Stimulated activated CD4-positive, alpha-beta T cell treated with anti-CD3 and anti-CD28 coated beads, Interleukin-12 subunit alpha, Interleukin-12 subunit beta, amount 100 ng/mL, for 48 hours (primary cell): ENCODE data around the gene UBN1.

Experiments used
- DNase-seq, 3 donors: peaks; one replicate each; pipeline ENCODE4 v3.0.0-alpha.2; 2020; ENCODE audit warnings: low read depth in 2 of 3, low spot score in 1 of 3

The UBN1 gene

GRCh38 chr16:4904108-4904941 is 57.0 kb downstream of the UBN1 start:
- DNase-seq = no peak

- no peak for DNase-seq
Measured at GRCh38 chr16:4904942-4905615, 57.8 kb downstream of the UBN1 start.

DNA sequence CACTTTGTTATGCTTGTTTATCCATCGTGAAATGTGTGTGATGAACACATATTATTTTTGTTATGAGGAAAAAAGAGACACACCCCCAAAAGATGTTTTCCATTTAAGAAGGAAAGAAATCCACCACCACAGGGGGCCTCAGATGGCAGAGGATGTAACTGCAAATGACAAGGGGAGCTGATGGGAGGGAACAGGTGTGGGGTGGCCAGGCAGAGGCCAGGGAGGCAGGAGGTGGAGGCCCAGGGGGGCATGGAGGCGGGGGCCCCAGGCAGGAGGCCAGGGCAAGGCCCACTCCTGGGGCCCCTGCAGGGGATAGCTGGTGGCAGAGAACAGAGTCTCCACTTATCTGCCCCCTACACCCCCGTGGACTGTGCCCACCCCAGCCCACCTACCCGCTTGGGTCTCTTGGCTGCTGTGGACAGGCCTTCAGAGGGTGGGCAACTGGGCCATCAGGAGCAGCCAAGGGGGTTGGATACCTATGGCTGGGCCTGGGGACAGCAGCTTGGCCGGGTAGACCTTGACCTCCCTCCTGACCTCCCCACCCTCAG is 61.6 kb downstream of the UBN1 start:
- no peak for DNase-seq

GRCh38 chr16:4909825-4910224 is 62.5 kb downstream of the UBN1 start:
- DNase-seq = no peak

DNA sequence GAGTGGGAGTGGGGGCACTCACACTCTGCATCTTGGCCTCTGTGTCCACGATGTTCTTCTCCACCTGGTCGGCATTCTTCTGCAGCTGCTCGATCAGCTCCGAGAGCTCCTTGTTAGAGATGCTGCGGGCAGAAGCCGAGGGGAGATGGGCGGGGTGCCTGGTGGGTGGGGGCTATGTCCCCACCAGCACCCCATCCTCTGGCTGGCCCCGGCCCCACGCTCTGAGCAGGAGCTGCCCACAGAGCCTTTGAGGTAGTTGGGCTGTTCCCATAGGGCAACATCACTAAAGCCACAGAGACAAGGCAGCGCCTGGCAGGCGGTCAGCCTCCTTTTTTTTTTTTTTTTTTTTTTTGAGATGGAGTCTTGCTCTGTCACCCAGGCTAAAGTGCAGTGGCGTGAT is 63.5 kb downstream of the UBN1 start:
- no peak for DNase-seq

- no peak for DNase-seq
Measured at GRCh38 chr16:4911970-4912386, 64.7 kb downstream of the UBN1 start.

DNA sequence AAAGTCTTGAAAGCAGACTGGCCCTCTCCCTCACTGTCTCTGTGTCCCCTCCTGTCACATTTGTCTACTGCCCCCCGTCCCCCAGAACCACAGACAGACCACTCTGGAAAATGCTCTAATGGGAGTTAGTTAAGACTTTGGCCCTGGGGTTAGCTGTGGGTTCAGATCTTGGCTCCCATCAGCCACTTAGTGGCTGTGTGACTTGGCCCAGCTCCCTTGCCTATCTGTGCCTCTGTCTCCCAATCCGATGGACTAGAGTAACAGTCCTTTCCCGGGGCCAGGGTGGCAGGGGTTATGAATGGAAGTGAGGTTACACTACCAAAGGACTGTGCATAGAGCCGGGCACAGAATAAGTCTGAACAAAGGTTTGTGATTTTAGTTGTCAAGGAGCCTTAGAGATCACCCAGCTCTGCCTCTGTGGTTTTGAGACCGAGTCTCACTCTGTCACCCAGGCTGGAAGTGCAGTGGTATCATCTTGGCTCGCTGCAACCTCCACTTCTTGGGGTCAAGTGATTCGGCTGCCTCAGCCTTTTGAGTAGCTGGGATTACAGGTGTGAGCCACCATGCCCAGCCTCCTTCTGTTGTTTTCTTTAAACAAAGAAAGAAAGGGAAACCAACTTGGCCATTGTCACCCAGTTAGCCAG is 66.0 kb downstream of the UBN1 start:
- DNase-seq = no peak

DNA sequence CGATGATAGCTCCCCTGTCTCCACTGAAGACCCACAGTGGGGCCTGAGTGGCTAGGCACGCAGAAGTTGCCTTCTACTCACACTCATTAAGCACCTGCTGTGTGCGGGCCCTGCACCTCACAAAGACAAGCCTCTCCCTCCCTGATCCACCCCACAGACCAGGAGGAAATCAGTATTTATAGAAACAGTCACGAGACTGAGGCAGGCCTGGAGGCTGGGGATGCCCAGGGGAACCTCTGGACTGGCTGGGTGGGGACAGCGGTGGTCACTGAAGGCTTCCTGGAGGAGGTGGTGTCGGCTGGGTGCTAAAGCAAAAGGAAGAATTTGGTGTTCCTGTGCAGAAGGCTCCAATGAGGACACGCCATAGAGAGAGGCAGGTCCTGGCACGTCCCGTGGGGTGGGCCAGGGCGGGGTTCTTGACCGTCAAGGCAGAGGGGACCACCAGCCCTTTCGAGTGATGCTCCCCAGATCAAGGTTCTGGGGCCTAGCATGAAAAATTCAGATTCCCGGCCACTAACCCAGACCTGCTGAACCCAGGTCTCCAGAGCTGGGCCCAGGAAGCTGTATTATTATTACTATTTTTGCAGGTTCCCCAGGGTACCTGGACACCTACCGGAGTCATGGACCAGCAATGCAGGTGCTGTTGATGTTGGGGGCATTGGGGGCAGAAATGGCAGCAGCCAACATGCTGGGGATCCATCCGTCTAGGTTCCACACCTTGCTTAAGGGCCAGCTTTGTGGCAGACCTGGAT is 66.7 kb downstream of the UBN1 start:
- no peak for DNase-seq

DNA sequence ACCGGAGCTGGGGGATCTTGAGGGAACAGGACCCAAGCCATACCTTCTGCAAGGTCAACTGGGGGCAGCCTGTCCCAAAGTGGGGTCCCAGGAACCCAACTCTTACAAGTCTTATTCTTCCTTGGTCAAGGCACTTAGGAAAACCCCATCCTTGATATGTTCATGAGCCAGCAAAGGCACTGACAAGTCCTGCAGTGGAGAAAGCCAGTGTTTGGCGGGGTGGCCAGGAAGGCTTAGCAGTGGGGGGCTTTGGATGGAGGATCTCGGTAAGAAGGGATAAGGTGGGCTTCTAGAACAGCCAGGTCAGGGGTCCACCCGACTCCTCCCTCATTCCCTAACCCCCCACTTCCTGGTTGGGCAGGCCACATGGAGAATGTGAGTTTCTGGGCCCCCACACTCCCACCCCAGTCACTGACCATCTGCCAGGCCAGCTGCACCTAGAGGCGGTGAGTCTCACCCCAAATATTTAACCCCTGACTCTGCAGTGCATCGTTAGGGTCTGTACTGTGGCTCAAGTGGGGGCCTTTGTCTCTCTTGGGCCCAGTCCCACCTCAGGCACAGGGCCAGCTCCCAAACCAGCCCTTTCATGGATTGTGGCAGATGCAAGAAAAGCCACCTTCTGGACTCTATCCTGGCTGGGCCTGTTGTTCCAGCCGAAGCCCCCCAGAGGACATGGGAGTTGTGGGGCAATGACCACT is 67.4 kb downstream of the UBN1 start:
- no peak for DNase-seq

- no peak for DNase-seq
Measured at GRCh38 chr16:4915226-4915761, 68.0 kb downstream of the UBN1 start.

DNA sequence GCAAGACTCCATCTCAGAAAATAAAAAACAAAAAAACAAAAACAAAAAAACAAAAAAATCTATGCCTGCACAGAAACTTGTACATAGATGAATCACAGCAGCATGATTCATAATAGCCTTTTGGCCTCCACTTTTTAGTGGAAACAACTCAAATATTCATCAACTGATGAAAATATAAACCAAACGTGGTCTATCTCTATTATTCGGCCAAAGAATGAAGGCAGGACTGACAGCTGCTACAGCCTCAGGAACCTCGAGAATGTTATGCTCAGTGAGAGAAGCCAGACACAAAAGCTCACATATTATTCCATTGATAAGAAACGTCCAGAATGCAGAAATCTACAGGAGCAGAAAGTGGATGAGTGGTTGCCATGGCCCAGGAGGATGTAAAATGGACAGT is 69.8 kb downstream of the UBN1 start:
- DNase-seq = no peak

- no peak for DNase-seq
Measured at GRCh38 chr16:4918781-4919251, 71.5 kb downstream of the UBN1 start.

GRCh38 chr16:4920826-4921225 is 73.5 kb downstream of the UBN1 start:
- no peak for DNase-seq

GRCh38 chr16:4922721-4923342 is 75.6 kb downstream of the UBN1 start:
- no peak for DNase-seq

DNA sequence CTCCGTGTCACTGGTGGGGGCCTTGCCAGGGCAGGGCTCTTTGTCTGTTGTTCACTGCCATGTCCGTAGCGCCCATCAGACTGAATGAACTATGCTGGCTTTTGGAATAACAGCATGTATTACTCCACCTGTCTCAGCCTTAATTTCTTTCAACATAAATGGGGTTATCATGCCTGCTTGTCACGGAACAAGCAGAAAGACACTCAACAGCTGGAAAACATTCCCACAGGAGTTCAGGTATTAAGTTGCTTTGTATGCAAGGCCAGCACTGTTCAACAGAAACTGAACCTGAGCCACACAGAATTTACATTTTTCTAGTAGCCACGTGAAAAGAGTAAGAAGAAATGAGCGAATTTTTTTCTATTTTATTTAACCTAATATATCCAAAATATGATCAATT is 76.6 kb downstream of the UBN1 start:
- no peak for DNase-seq

DNA sequence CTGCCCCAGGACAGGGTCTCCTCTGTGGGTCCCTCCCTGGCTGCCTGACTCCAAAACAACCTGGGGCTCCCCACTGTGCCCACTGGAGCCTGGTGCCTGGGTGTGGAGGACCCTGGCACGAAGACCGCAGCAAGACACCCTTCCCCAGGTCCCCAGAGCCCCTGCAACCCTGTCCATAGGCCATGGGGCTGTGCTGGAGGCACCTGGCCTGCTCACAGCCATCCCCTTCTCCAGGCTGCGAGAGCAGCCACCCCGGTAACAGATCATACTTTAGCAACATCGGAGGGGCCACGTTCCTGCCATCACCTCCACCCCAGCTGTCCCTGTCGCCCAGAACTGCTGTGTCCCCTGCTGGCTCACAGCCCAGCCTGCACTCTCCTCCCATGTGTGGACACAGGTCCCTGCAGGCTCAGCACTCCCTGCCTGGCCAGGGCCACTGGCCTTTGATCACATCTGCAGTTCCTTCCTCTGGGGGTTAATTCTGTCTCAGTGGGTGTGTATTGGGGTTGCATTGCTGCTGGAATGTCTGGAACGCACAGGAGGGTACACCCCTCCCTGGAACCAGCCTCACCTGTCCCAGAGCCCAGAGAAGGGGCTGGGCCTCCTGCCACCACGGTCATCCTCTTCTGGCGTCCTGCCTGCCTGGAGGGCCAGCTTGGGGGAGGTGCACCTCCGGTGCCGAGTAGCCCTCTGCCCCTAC is 77.5 kb downstream of the UBN1 start:
- DNase-seq = no peak

DNA sequence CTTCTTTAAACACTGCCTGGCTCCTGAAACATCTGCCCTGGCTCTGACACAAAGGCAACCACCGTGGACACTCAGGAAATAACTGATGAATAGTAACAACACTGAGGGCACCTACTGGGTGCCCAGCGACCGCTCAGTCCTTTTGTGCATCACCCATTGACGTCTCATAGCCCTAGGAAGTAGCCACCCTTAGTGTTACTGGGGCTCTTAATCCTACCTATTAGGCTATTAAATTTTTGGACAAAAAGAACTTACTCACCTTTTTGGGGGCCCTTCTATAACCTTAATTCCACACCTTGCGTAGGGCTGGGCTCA is 78.0 kb downstream of the UBN1 start:
- DNase-seq = no peak

GRCh38 chr16:4925791-4926190 is 78.5 kb downstream of the UBN1 start:
- no peak for DNase-seq

- DNase-seq = no peak
Measured at GRCh38 chr16:4926928-4927327, 79.6 kb downstream of the UBN1 start.
